Measurements from ENCODE around the gene RGS3. TPM values are rescaled to one million over a fixed set of nuclear protein-coding genes. Genes with fewer than 3 reads are reported as not detected.

The RGS3 gene
- total RNA-seq, 1 donor from 2014 or later, result 36.7 TPM

- Mint-ChIP-seq H3K27ac (ENCODE audit: unreplicated experiment) (no peak overlapping the region), H3K4me3 (no peak overlapping the region), H3K36me3 (ENCODE audit: low read depth) (no peaks in the 10 kb centered on the region), H3K9me3 (no peaks in the 10 kb centered on the region), H3K4me1 (peaks cover 54% of the 10 kb centered on the region), H3K27me3 (ENCODE audit: low read depth) (no peaks in the 10 kb centered on the region)
- TF ChIP-seq CTCF (conservative IDR thresholded peaks at IDR 0.05), result no peak
- no peak for DNase-seq (ENCODE audit: low read depth, low spot score)
These were observed 52.3 kb downstream of the RGS3 start for GRCh38 chr9:113515862-113516261.

GRCh38 chr9:113516840-113517577, 53.5 kb downstream of the RGS3 start:
- H3K9me3 Mint-ChIP-seq, result no peaks in the 10 kb centered on the region
- no peak for TF ChIP-seq CTCF (conservative IDR thresholded peaks at IDR 0.05)
- peaks cover 51% of the 10 kb centered on the region for H3K4me1 Mint-ChIP-seq
- no peak for DNase-seq (ENCODE audit: low read depth, low spot score)
- peak overlapping the region; percentile 95 for H3K27ac Mint-ChIP-seq (ENCODE audit: unreplicated experiment)
- no peaks in the 10 kb centered on the region for H3K36me3 Mint-ChIP-seq (ENCODE audit: low read depth)
- no peak overlapping the region for H3K4me3 Mint-ChIP-seq
- no peaks in the 10 kb centered on the region for H3K27me3 Mint-ChIP-seq (ENCODE audit: low read depth)

GRCh38 chr9:113519426-113520108, 56.0 kb downstream of the RGS3 start:
- Mint-ChIP-seq H3K9me3 (no peaks in the 10 kb centered on the region), H3K36me3 (ENCODE audit: low read depth) (no peaks in the 10 kb centered on the region), H3K27me3 (ENCODE audit: low read depth) (no peaks in the 10 kb centered on the region), H3K27ac (ENCODE audit: unreplicated experiment) (no peak overlapping the region), H3K4me3 (no peak overlapping the region), H3K4me1 (peaks cover 45% of the 10 kb centered on the region)
- TF ChIP-seq CTCF (conservative IDR thresholded peaks at IDR 0.05), result no peak
- DNase-seq (ENCODE audit: low read depth, low spot score), result no peak

GRCh38 chr9:113520109-113520642, 56.6 kb downstream of the RGS3 start:
- Mint-ChIP-seq H3K9me3 (no peaks in the 10 kb centered on the region), H3K4me3 (no peak overlapping the region), H3K4me1 (peaks cover 46% of the 10 kb centered on the region), H3K27me3 (ENCODE audit: low read depth) (no peaks in the 10 kb centered on the region), H3K36me3 (ENCODE audit: low read depth) (no peaks in the 10 kb centered on the region), H3K27ac (ENCODE audit: unreplicated experiment) (no peak overlapping the region)
- no peak for TF ChIP-seq CTCF (conservative IDR thresholded peaks at IDR 0.05)
- no peak for DNase-seq (ENCODE audit: low read depth, low spot score)

GRCh38 chr9:113521693-113522255, 58.2 kb downstream of the RGS3 start:
- no peaks in the 10 kb centered on the region for H3K9me3 Mint-ChIP-seq
- no peak for TF ChIP-seq CTCF (conservative IDR thresholded peaks at IDR 0.05)
- H3K27ac Mint-ChIP-seq (ENCODE audit: unreplicated experiment), result no peak overlapping the region
- H3K36me3 Mint-ChIP-seq (ENCODE audit: low read depth), result no peaks in the 10 kb centered on the region
- peaks cover 50% of the 10 kb centered on the region for H3K4me1 Mint-ChIP-seq
- DNase-seq (ENCODE audit: low read depth, low spot score), result no peak
- H3K4me3 Mint-ChIP-seq, result no peak overlapping the region
- no peaks in the 10 kb centered on the region for H3K27me3 Mint-ChIP-seq (ENCODE audit: low read depth)
